ENCODE measurements around the gene KCTD18. TPM values are rescaled to one million over a fixed set of nuclear protein-coding genes. Genes with fewer than 3 reads are reported as not detected.

KCTD18 gene
- total and polyA plus RNA-seq, 2 of the 8 experiments (the other 6 are each of a cell fraction or from before 2014, with no cell fraction given): 1.6 to 3.1 TPM

DNA sequence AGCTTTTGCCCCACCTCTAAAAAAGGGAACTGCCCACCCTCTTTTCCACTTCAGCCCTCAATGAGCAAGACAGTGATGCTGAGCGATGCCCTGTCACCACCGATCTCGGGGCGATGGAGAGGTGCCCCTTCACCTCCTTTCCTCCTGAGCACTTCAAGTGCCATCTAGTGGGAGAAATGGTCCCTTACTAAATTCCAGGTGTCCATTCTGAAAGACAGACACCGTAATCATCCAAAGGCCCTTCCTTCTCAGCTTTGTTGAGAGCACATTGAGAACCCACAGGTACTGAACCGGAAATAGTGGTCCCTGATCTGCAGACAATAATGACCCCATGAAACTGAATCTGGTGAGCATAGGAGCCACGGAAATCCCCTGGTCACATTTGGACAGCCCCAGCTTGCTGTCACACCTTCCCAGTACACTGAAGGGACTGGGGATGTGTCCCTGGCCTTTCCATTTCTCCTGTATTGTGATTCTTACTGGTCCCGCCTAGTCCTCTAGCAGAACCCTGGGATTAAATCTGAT is 38.5 kb downstream of the KCTD18 start (continued):
- TF ChIP-seq RXRA (IDR thresholded peaks at IDR 0.05; ENCODE audit: insufficient read depth, low read depth, low read length) (no peak), KDM4A (IDR thresholded peaks at IDR 0.05; ENCODE audit: low read depth, low read length, severe bottlenecking) (no peak), TCF12 (IDR thresholded peaks at IDR 0.05; ENCODE audit: low read depth, low read length) (no peak), ZNF274 (IDR thresholded peaks at IDR 0.05; ENCODE audit: borderline replicate concordance, extremely low read depth, low read length) (no peak), SP2 (IDR thresholded peaks at IDR 0.05; ENCODE audit: low read length) (no peak), EGR1 (IDR thresholded peaks at IDR 0.05; ENCODE audit: borderline replicate concordance, low read depth, low read length) (no peak), GABPA (IDR thresholded peaks at IDR 0.05; ENCODE audit: borderline replicate concordance, insufficient read depth, low read length) (no peak), HDAC6 (IDR thresholded peaks at IDR 0.05; ENCODE audit: low read depth, low read length) (no peak)
